ENCODE results near the gene PRG3. TPM values are rescaled to one million over a fixed set of nuclear protein-coding genes. Genes with fewer than 3 reads are reported as not detected.

Gene PRG3
- total and polyA plus RNA-seq, 12 donors: not detected

GRCh38 chr11:57336111-57336666, 44.8 kb downstream of the PRG3 start:
- peaks cover 0 to 13% of the 10 kb centered on the region in 2 donors for H3K4me1 ChIP-seq (replicated peaks in 1 of 2)
- no peaks in the 10 kb centered on the region for H3K9me3 ChIP-seq (replicated peaks in 1 of 3)
- H3K27me3 ChIP-seq: no peaks in the 10 kb centered on the region
- H3K27ac ChIP-seq: peak overlapping the region in 4 of 5 donors; percentile 78 to 93 (median 82)
- WGBS, 4 donors: 26 to 30% (median 27%) methylated on average over 10 to 12 of the region's 12 CpGs
- H3K36me3 ChIP-seq (replicated peaks in 1 of 2): peaks cover 0 to 29% of the 10 kb centered on the region in 2 donors
- DNase-seq: peak in 1 of 7 donors; percentile 23
- TF ChIP-seq POLR2A (IDR thresholded peaks at IDR 0.05): no peak
- no peak for TF ChIP-seq CTCF (IDR thresholded peaks at IDR 0.05)
- intact Hi-C loops (cut with DNase I): no loop called here
- peak overlapping the region in 3 of 4 donors; percentile 28 to 92 (median 91) for H3K4me3 ChIP-seq

DNA sequence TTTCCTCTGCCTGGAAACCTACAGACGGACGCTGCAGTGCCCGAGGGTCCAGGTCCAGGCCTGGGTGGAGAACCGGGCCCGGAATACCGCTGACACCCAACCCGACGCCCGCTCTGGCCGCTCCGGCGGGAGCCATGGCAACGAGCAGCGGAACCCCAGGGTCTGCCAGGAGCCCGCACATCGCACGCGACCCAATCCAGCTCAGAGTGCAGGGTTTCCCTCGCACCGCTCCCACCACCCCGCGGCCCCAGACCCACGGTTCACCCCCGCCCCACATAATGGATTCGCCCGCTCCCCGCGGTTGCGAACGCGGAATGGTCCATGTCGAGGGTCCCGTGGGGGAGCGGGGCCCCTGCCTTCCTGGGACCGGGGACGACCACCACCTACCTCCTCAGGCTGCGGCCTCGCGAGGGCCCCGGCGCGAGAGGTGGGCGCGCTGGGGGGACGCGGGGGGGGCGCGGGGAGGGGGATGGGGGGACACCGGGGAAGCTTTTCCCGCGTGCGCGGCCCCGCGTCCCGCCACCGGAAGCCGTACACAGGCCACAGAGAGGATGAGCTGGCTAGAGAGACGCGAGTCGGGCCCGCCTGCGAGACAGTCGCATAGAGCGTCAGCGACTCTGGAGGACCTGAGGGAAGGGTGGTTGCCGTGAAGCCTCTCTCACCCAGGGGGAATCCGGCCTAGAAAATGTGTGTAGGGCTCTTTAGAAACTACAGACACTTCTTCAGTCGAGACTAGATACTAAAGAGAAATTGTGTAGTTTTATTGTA, 45.4 kb downstream of the PRG3 start, which contains the start of gene SSRP1:
SSRP1 (minus strand) TSS at position 550 of the 768 bp plus-strand sequence. CDS start 771 bp downstream, outside the sequence.
- Histone ChIP-seq H3K4me3 (peak within 1 kb of the TSS; percentile 28 to 92 (median 68)), H3K4me1 (replicated peaks in 1 of 2) (peaks cover 0 to 13% of the 10 kb centered on the region in 2 donors), H3K27me3 (no peaks in the 10 kb centered on the region), H3K36me3 (replicated peaks in 1 of 2) (peaks cover 0 to 36% of the 10 kb centered on the region in 2 donors), H3K9me3 (replicated peaks in 1 of 3) (no peaks in the 10 kb centered on the region), H3K27ac (peak within 1 kb of the TSS in 4 of 5 donors; percentile 78 to 93 (median 82))
- peak; percentile 38 to 83 for TF ChIP-seq POLR2A (IDR thresholded peaks at IDR 0.05)
- no peak for TF ChIP-seq CTCF (IDR thresholded peaks at IDR 0.05)
- peak; percentile 85 to 94 (median 90) for DNase-seq
- intact Hi-C loops (cut with DNase I): no loop called here
- 0 to 1% (median 1%) methylated on average over 7 to 68 of the region's 69 CpGs for WGBS, 4 donors

GRCh38 chr11:57335023-57335342, 46.0 kb downstream of the PRG3 start:
- Histone ChIP-seq H3K27ac (peak overlapping the region in 3 of 5 donors; percentile 78 to 93 (median 85)), H3K27me3 (no peaks in the 10 kb centered on the region), H3K4me1 (replicated peaks in 1 of 2) (peaks cover 0 to 13% of the 10 kb centered on the region in 2 donors), H3K36me3 (replicated peaks in 1 of 2) (peaks cover 0 to 41% of the 10 kb centered on the region in 2 donors), H3K9me3 (replicated peaks in 1 of 3) (no peaks in the 10 kb centered on the region), H3K4me3 (peak overlapping the region; percentile 28 to 92 (median 68))
- no peak for DNase-seq
- intact Hi-C loops (cut with DNase I): no loop called here
- TF ChIP-seq POLR2A (IDR thresholded peaks at IDR 0.05) (no peak), CTCF (IDR thresholded peaks at IDR 0.05) (no peak)
- WGBS, 4 donors: 6 to 14% (median 7%) methylated on average over 3 to 7 of the region's 7 CpGs

- WGBS, 4 donors: 89 to 94% (median 91%) methylated on average over 10 to 11 of the region's 11 CpGs
- Histone ChIP-seq H3K27me3 (no peaks in the 10 kb centered on the region), H3K36me3 (replicated peaks in 1 of 2) (peaks cover 0 to 62% of the 10 kb centered on the region in 2 donors), H3K4me1 (replicated peaks in 1 of 2) (peaks cover 0 to 13% of the 10 kb centered on the region in 2 donors), H3K27ac (no peak overlapping the region), H3K4me3 (no peak overlapping the region), H3K9me3 (replicated peaks in 1 of 3) (no peaks in the 10 kb centered on the region)
- TF ChIP-seq CTCF (IDR thresholded peaks at IDR 0.05): no peak
- TF ChIP-seq POLR2A (IDR thresholded peaks at IDR 0.05): no peak
- intact Hi-C loops (cut with DNase I): no loop called here
- no peak for DNase-seq
Observed at GRCh38 chr11:57332694-57333440, 48.1 kb downstream of the PRG3 start.
